Stomach (tissue), 4 donors: ENCODE results near the gene SHANK1.

Experiments
- CTCF ChIP-seq, 7 experiments: fragments of 450-650 bp in 4 of 7; fragments of 200-600 bp in 3 of 7; sonication (generic) in 3 of 7; IDR thresholded peaks; one replicate each; pipeline ENCODE4 v1.5.1; 2016 to 2019; ENCODE audit warnings: antibody characterized with exemption in 7 of 7, control low read depth in 2 of 7, mild to moderate bottlenecking in 1 of 7
- EP300 ChIP-seq: sonication (generic); formaldehyde crosslinking; IDR thresholded peaks from one replicate; pipeline ENCODE4 v1.6.1; 2017; ENCODE audit warnings: antibody characterized with exemption
- POLR2A ChIP-seq, 4 donors: fragments of 450-650 bp; IDR thresholded peaks; one replicate each; pipeline ENCODE4 v1.6.1; 2016; ENCODE audit warnings: antibody characterized with exemption in 4 of 4, control low read depth in 2 of 4, mild to moderate bottlenecking in 1 of 4, moderate library complexity in 1 of 4
- POLR2AphosphoS5 ChIP-seq, 3 donors: sonication (generic); formaldehyde crosslinking; IDR thresholded peaks; one replicate each; pipeline ENCODE4 v1.6.1; 2016; ENCODE audit warnings: antibody characterized with exemption in 3 of 3

DNA sequence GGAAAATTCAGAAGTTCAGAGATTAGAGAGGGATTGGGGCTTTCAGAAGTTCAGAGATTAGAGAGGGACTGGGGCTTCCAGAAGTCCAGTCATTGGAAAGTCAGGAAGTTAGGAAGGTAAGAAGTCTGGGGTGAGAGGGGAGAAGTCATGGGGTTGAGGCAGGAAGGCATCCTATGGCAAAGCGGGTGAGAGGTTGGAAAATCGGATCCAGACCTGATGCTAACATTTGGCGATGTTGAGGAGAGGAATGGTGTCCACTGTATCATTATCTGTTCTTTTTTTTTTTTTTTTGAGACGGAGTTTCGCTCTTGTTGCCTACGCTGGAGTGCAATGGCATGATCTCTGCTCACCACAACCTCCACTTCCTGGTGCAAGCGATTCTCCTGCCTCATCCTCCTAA, 91.1 kb downstream of the SHANK1 start:
- no peak for TF ChIP-seq POLR2A (IDR thresholded peaks at IDR 0.05)
- TF ChIP-seq CTCF (IDR thresholded peaks at IDR 0.05): no peak
- no peak for TF ChIP-seq POLR2AphosphoS5 (IDR thresholded peaks at IDR 0.05)
- no peak for TF ChIP-seq EP300
